ENCODE results near the gene MDP1. TPM values are rescaled to one million over a fixed set of nuclear protein-coding genes. Genes with fewer than 3 reads are reported as not detected.
A peak's percentile ranks its signal among the peaks of the same experiment; 100 is the strongest.

The MDP1 gene
- total and polyA plus RNA-seq, 10 of the 15 experiments (the other 5 are each of a cell fraction or from before 2014, with no cell fraction given): 10.4 to 45.8 (median 23.5) TPM

GRCh38 chr14:24247422-24247821, 31.6 kb upstream of the MDP1 start:
- H3K4me3 ChIP-seq: no peak overlapping the region
- ChIA-PET RAD21 (ENCODE audit: unreplicated experiment) (interaction anchor here (0.7 to 7.2 kb wide), 12 partner anchors 12 to 1634 kb away, joined by 3 to 231 read pairs (median 8); partner anchors contain the start of genes CIDEB, DCAF11, DHRS1 and MDP1), POLR2A (interaction anchor here (0.6 to 9.2 kb wide), 16 partner anchors 12 to 133 kb away, joined by 3 to 171 read pairs (median 4); partner anchors contain the start of genes CIDEB, DCAF11, DHRS1 and IRF9), CTCF (interaction anchor here (0.7 to 12.3 kb wide), 17 partner anchors 15 to 234 kb away, joined by 3 to 368 read pairs (median 8); partner anchors contain the start of genes CIDEB, DHRS1, LTB4R and MDP1), SMC1A (ENCODE audit: uncharacterized antibody, unreplicated experiment) (interaction anchor here (1.2 to 11.0 kb wide), 11 partner anchors 16 to 189 kb away, joined by 3 to 201 read pairs (median 10); partner anchors contain the start of genes CIDEB, DHRS1, IRF9 and NOP9)
- in situ Hi-C loops (cut with MboI) (no loop called here), intact Hi-C loops (cut with micrococcal nuclease; ENCODE audit: unreplicated experiment) (loop anchor here (1.0 kb wide), 1 partner anchor 24 kb away; the partner anchor contains the start of gene RABGGTA)
- H3K9ac ChIP-seq (ENCODE audit: control insufficient read depth, insufficient read depth, low read length): peak overlapping the region; percentile 16; the same call in 1 of the 2 replicates
- no peak for DNase-seq (ENCODE audit: low read depth, low spot score)
- no peak for FAIRE-seq
- H3K27me3 ChIP-seq (replicated peaks in 1 of 2; ENCODE audit: control insufficient read depth in 2 of 2, insufficient read depth in 2 of 2, low read length in 1 of 2): no peaks in the 10 kb centered on the region
- H3K4me2 ChIP-seq (ENCODE audit: control insufficient read depth, insufficient read depth): no peak overlapping the region
- 66% methylated on average over 7 of the region's 7 CpGs for WGBS (ENCODE audit: insufficient coverage, insufficient replicate concordance, low lambda C conversion rate, missing lambda C conversion rate)
- no peaks in the 10 kb centered on the region; a peak in 1 of 4 replicates for H3K36me3 ChIP-seq (ENCODE audit: control insufficient read depth in 2 of 2, insufficient read depth in 2 of 2, low read length in 1 of 2)
- H3K4me1 ChIP-seq (ENCODE audit: control insufficient read depth, insufficient read depth, low read length): peaks cover 44% of the 10 kb centered on the region
- peak overlapping the region; percentile 58 for H3K27ac ChIP-seq (ENCODE audit: control insufficient read depth, insufficient read depth)
- BruUV-seq (replicated peaks): no TSS peak
- TF ChIP-seq, protein P1, sequence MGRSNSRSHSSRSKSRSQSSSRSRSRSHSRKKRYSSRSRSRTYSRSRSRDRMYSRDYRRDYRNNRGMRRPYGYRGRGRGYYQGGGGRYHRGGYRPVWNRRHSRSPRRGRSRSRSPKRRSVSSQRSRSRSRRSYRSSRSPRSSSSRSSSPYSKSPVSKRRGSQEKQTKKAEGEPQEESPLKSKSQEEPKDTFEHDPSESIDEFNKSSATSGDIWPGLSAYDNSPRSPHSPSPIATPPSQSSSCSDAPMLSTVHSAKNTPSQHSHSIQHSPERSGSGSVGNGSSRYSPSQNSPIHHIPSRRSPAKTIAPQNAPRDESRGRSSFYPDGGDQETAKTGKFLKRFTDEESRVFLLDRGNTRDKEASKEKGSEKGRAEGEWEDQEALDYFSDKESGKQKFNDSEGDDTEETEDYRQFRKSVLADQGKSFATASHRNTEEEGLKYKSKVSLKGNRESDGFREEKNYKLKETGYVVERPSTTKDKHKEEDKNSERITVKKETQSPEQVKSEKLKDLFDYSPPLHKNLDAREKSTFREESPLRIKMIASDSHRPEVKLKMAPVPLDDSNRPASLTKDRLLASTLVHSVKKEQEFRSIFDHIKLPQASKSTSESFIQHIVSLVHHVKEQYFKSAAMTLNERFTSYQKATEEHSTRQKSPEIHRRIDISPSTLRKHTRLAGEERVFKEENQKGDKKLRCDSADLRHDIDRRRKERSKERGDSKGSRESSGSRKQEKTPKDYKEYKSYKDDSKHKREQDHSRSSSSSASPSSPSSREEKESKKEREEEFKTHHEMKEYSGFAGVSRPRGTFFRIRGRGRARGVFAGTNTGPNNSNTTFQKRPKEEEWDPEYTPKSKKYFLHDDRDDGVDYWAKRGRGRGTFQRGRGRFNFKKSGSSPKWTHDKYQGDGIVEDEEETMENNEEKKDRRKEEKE (IDR thresholded peaks at IDR 0.05): no peak
- TF ChIP-seq JUNB (IDR thresholded peaks at IDR 0.05): peak; percentile 42; the same call in 1 of the 2 replicates
- no peaks in the 10 kb centered on the region for H3K79me2 ChIP-seq (ENCODE audit: control insufficient read depth, insufficient read depth, low read length)
- no peak overlapping the region for H2AFZ ChIP-seq (ENCODE audit: control insufficient read depth, low read depth, low read length)
- no peak for ATAC-seq
- no peaks in the 10 kb centered on the region for H4K20me1 ChIP-seq (ENCODE audit: control insufficient read depth, insufficient read depth)
- no peaks in the 10 kb centered on the region for H3K9me3 ChIP-seq (replicated peaks; ENCODE audit: control insufficient read depth, insufficient read depth, low read length)

Measured in GM12878 (cell line).